ENCODE results near the gene RNF2.
"Not testable (repeated sequence)": the region's sequence is repeated elsewhere in the genome, so short reads cannot be mapped to it uniquely, and the experiment has no call there.

RNF2 gene

DNA sequence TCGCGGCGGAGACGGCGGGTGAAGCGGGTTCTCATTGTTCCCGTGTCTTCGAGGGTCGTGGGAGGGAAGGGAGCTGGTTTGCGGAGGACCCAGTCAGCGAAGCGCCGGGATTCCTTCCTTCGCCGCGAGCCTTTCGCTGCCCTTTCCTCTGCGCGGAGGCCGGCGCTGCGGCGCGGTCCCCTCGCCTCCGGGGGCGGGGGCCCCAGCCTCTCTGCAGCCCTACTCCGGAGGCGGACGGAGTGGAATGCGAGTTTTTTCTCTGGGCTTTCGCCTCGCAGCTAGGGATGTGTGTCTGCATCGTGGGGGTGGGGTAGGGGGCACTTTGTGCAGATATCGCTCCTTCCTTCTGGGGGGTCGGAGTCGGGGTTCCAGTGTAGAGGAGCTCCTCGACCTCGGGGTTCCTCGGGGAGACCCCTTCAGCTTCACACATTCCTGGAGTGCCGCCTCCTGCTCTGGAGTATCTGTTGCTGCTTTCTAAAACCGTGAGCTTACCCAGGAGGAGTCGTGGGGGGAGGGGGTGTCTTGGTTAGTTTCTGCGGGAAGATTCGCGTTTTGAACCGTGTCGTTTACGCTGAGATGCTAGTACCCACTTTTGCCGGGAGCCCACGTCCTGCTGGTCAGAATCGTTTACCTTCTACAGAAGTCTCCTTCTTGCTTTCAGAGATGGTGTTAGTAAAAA, 595 bp downstream of the RNF2 start:
- DNase-seq (ENCODE audit: low read depth, low spot score) = no peak

DNA sequence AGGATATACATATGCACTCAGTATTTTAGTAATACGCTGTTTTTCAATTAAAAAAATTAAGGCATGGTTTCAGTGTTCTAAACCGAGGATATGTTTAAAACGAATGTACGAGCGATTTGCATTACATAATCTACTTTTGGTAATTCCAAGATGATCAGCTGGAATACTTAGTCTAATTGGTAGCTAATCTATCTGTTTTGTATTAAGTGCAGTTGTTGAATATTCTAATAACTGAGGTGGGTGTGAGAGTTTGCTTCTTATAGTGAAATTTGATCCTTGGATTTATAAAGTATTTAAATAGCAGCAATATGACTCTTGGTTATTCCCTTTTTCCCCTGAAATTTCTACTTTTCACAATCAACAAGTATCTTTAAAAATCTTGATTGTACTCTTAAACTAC, 1.3 kb downstream of the RNF2 start:
- DNase-seq (ENCODE audit: low read depth, low spot score) = no peak
- H3K4me3 ChIP-seq (ENCODE audit: low read length) = peak overlapping the region; percentile 84

More for the DNA sequence above, 595 bp downstream of the RNF2 start:
- H3K4me3 ChIP-seq (ENCODE audit: low read length) = peak overlapping the region; percentile 84

DNA sequence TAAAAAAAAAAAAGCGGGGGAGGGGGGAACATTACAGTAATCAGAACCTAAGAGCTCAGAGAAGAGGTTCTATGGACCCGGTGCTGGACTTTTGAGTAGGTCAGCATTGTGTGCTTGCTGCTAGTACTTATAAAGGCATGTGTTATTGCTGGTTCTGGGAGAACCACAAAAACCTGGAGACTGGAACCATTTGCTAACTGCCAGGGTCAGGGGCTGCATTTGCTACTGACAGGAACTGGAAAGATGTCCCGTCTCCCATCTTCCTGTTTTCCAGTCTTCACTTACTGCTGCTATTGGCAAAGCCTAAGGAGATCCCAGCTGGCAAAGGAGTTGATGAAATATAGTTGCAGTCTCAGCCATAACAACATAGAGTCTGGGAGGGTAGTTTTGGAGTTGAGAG, 4.3 kb downstream of the RNF2 start:
- H3K4me3 ChIP-seq (ENCODE audit: low read length) = no peak overlapping the region
- DNase-seq (ENCODE audit: low read depth, low spot score) = no peak

DNA sequence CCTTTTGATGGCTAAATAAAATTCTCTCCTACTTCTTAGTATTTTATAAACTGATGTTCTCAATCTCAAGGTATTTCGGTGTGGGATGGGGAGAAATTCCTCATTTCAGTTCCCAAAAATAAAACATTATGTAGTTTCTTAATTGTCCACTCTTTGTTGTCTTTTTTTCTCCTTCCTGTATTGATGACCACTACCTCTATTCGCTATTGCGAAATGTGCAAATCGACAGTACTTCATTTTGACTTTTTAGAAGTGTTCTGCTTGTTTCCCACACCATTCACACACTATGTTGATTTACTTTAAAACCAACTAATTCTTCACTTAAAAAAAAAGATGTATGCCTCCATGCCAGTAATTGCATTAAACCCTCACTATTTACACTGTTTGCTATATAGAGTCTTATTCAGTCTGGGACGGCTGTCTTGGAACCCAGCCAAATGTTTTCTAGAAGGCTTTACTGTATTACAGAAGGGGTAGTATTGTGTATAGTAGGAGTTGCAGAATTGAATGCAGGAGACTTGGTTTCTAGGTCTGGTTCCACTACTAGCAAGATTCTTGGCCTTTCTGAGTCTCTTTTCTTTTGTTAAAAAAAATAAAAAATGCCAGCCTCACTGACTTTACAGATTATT, 5.6 kb downstream of the RNF2 start:
- no peak overlapping the region for H3K4me3 ChIP-seq (ENCODE audit: low read length)
- DNase-seq (ENCODE audit: low read depth, low spot score) = no peak

DNA sequence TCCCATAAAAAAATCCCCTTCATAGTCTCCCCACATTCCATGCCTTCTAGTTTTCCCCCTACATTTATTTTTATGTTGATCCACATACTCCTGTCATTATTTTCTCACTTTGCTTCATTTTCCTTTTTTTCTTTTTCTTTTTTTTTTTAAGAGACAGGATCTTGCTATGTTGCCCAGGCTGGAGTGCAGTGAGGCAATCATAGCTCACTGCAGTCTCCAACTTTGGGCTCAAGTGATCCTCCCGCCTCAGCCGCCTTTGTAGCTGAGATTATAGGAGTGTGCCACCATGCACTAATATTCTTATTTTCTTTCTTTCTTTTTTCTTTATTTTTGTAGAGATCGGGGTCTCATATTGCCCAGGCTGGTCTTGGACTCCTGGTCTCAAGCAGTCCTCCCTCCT, 7.8 kb downstream of the RNF2 start:
- DNase-seq (ENCODE audit: low read depth, low spot score) = no peak
- no peak overlapping the region for H3K4me3 ChIP-seq (ENCODE audit: low read length)

DNA sequence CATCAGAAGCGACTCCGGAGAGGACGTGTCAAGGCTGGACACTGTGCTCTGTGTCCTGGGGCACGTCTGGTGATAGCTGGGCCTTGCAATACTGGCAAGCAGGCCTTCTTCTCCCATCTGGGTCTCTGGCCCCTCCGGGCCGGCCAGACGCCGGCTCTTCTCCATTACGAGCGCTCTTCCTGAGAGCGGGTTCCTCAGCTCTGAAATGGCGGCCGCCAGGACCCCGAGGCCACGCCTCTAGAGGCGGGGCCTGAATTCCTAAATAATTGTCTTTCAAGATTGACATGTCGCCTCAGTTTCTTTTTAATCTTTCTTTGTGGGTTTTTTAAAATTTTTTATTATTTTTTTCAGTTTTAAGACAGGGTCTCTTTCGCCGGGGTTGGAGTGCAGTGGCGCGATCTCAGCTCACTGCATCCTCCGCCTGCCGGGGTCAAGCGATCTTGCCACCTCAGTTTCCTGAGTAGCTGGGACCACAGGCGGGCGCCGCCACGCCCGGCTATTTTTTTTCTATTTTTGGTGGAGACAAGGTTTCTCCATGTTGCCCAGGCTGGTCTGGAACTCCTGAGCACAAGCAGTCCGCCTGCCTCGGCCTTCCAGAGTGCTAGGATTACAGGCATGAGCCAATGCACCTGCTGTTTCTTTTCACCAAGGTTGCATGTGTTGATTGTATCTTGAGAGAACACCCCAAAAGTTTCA, 9.2 kb downstream of the RNF2 start:
- H3K4me3 ChIP-seq (ENCODE audit: low read length) = no peak overlapping the region
- no peak for DNase-seq (ENCODE audit: low read depth, low spot score)

DNA sequence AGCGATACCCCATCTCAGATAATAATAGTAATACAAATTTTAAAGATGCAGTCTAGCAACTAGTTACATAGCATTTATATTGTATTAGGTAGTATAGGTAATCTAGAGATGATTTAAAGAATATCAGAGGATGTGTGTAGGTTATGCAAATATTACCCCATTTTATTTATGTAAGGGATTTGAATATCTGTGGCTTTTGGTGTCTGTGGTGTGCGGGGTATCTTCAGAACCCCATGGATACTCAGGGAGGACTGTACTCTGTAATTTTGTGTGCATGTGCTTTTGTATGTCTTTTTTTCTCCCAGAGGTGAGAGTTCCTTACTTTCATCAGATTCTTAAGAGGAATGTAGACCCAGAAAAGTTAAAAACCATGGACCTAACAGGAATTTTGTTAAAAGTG, 12.8 kb downstream of the RNF2 start:
- no peak for DNase-seq (ENCODE audit: low read depth, low spot score)
- H3K4me3 ChIP-seq (ENCODE audit: low read length) = no peak overlapping the region

DNA sequence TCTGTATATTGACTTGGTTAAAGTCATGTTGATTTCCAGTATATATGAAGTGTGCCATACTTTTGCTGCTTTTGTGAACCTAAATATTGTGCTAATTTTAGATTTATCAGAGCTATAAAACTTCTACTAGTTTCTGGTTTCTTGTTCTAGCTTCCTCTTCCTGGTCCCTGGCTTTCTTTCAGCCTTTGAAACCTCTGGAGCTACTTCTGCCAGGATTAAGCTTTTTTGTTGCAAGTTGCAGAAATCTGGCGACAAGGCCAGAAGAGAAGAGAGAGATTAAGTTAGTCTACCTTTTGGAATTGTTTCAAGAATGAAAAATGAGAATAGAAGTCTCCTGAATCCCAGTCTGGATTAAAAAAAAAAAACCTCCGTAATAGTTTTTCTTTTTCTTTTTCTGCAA, 13.5 kb downstream of the RNF2 start:
- no peak for DNase-seq (ENCODE audit: low read depth, low spot score)
- no peak overlapping the region for H3K4me3 ChIP-seq (ENCODE audit: low read length)

DNA sequence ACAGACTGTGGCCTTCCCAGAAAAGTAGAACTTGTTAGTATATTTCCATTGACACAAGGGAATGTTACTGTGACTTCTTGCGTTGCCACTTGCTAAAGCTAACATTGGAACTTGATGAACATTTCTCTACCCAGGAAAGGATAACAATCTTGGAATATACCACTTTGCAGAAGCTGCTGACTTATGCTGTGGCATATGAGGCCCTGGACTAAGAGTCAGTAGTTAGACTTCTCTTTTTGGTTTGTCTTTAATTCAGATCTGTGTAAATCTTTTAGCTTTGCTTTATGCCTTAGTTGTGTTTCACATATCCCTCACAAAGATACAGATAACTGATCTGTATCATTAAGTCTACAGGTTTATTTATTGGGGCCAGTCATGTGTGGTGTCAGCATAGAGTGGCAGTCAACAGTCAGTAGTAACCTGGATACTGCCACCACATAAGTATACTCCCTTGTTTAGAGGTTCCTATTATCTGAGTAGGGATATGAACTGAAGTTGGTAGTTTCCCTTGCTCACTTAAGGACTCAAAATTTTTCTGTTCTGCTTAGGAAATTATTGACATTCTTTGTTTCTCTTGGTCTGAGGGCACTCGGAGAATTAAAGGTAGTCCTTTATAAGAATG, 14.7 kb downstream of the RNF2 start:
- no peak for DNase-seq (ENCODE audit: low read depth, low spot score)
- no peak overlapping the region for H3K4me3 ChIP-seq (ENCODE audit: low read length)

DNA sequence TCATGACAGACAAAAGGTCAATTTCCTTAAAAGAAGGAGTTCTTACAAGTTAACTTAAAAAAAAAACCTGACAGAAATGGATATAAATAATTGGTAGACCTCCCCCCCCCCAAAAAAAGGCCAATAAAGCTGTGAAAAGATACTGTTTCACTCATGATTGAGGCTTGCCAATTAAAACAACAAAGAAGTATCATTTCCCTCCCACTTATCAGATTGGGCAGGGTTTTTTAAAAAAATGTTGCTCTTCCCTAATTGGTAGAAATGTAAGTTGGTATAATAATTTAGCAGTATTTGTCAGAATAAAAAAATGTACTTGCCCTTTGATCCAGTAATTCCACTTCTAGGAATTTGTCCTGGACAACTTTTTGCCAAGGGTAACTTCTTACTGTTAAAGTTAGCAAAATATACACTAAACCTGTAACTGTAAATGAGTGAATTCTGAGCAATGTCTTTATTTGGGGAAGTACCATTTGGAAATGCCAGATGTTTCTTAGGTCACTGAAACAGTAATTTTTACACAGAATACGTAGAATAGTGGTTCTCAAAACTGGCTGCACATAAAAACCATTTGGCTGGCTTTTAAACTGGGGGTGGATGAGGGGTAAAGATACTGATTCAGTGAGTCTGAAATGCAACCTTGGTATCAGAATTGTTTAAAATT, 17.5 kb downstream of the RNF2 start:
- no peak overlapping the region for H3K4me3 ChIP-seq (ENCODE audit: low read length)
- DNase-seq (ENCODE audit: low read depth, low spot score) = no peak

DNA sequence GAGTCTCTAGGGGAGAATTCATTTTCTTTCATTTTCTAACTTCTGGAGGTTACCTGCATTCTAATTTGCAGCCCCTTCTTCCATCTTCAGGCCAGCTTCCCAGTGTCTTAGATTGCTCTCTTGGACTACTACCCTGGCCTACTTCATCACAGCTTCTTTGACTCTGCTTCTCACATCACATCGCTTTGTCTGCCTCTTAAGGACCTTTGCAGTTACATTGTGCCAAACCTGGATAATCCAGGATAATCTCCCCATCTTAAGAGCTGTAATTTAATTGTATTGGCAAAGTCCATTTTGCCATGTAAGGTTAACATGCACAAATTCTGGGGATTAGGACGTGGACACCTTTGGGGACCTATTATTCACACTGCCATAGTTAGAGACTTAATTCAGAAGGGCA, 18.4 kb downstream of the RNF2 start:
- no peak overlapping the region for H3K4me3 ChIP-seq (ENCODE audit: low read length)
- no peak for DNase-seq (ENCODE audit: low read depth, low spot score)

DNA sequence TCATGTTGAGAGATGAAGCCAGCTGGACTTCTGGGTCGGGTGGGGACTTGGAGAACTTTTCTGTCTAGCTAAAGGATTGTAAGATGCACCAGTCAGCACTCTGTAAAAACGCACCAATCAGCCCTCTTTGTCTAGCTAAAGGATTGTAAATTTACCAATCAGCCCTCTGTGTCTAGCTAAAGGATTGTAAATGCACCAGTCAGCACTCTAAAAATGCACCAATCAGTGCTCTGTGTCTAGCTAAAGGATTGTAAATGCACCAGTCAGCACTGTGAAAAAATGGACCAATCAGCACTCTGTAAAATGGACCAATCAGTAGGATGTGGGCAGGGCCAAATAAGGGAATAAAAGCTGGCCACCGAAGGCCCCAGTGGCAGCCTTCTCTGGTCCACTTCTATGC, 19.6 kb downstream of the RNF2 start:
- not testable (repeated sequence) for H3K4me3 ChIP-seq (ENCODE audit: low read length); DNase-seq (ENCODE audit: low read depth, low spot score)

DNA sequence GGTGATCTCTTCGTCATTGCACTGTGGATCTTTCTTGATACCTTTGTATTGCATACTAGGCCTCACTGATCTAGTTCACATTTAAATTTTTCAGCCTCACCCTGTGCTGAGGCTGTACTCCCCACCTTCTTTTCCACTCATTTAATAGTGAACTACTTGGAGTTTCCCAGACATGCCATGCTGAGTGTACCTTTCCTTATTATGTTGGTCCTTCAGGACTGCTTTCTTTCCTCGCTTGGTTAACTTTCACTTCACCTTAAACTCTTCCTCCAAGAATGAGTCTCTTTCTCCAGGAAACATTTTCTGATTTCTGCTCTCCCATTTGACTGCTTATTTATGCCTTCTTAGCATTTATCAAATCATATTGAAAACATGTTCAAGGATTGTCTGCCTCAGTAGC, 20.8 kb downstream of the RNF2 start:
- H3K4me3 ChIP-seq (ENCODE audit: low read length) = no peak overlapping the region
- DNase-seq (ENCODE audit: low read depth, low spot score) = no peak

DNA sequence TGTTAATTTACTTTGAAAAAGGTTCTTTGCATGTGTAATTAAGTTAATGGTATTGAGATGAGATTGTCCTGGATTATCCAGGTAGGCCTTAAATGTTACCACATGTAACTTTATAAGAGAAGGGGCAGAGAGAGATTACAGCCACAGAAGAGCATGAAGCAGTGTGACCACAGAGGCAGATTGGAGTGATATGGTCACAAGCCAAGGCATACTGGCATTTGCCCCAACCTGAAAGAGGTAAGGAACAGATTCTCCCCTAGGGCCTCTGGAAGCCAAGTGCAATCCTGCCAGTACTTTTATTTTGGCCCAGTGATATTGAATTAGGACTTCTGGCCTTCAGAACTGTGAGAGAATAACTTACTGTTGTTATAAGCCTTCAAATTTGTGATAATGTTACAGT, 23.0 kb downstream of the RNF2 start:
- no peak overlapping the region for H3K4me3 ChIP-seq (ENCODE audit: low read length)
- no peak for DNase-seq (ENCODE audit: low read depth, low spot score)

DNA sequence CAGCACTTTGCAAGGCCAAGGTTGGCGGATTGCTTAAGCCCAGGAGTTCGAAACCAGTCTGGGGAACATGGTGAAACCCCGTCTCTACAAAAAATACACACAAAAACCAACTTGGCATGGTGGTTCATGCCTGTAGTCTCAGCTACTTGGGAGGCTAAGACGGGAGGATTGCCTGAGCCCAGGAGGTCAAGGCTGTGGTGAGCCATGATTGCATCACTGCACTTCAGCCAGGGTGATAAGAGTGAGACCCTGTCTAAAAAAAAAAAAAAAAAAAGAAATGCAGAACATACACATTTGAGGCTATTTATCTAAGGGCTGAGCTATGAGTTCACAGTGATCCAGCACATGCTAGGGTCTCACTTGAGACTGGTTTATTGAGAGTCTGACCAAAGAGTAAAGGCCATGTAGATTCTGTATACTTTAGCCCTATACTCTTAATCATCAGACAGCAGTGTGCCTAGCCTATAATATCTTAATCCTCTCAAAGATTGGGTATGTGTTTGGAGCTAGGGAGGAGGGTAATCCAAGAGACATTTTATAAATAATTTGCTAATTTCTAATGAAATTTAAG, 23.9 kb downstream of the RNF2 start:
- no peak overlapping the region for H3K4me3 ChIP-seq (ENCODE audit: low read length)
- DNase-seq (ENCODE audit: low read depth, low spot score) = no peak

DNA sequence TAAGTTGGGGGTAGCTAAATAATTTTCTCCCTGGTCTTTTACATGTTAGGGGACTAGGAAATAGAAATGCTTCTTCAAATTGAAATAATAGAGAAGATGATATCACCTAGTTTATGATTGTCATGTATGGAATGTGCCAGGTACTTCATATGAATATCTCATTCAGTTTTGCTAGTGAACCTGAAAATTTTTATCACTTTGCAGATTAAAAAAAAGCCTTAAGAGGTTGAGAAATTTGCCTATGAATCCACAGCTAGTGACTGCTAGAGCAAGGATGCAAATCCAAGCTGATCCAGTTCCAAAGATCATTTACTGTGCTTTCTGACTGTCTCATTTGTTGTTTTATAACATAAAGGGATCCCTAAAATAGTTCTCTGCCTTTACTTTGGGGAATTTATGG, 24.7 kb downstream of the RNF2 start:
- H3K4me3 ChIP-seq (ENCODE audit: low read length) = no peak overlapping the region
- no peak for DNase-seq (ENCODE audit: low read depth, low spot score)

DNA sequence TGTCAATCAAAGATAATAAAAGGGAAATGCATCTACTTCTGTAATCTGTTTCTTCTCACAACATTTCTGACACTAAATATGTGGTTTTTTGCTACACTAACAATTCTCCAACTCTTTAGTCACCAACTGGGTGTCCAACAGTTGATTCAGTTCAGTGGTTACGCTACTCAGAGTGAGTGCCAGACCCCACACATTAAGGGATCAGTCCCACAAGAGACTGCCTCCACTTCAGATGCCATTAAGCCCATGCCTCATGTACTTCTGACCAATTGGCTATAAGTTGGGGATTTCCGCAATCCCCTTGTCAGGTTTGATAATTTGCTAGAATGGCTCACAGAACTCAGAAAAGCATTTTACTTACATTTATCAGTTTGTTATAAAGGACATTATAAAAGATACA, 28.4 kb downstream of the RNF2 start:
- H3K4me3 ChIP-seq (ENCODE audit: low read length) = no peak overlapping the region
- no peak for DNase-seq (ENCODE audit: low read depth, low spot score)

DNA sequence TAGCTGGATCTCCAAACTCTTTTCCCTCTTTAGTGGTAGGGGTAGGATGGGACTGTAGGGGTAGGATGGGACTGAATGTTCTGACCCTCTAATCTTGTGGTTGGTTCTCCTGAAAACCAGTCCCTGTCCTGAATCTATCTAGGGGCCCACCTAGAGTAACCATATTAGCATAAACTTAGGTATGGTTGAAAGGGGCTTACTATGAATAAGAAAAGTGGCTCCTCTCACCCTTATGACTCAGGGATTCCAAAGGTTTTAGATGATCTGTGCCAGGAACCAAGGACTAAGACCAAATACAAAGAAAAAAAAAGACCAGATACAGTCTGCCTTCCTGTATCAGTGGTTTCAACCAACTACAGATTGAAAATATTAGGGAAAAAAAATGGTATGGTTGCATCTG, 28.9 kb downstream of the RNF2 start:
- H3K4me3 ChIP-seq (ENCODE audit: low read length) = no peak overlapping the region
- DNase-seq (ENCODE audit: low read depth, low spot score) = no peak

DNA sequence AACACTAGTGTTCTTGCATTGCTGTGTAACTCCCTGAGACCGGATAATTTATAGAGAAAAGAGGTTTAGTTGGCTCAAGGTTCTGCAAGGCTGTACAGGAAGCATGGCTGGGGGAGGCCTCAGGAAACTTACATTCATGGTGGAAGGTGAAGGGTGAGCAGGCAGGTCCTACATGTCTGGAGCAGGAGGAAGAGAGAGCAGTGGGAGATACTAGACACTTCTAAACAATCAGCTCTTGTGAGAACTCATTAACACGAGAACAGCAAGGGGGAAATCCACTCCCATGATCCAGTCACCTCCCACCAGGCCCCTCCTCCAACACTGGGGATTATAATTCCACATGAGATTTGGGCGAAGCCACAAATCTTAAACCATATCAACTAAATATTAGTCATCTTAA, 30.1 kb downstream of the RNF2 start:
- no peak for DNase-seq (ENCODE audit: low read depth, low spot score)
- no peak overlapping the region for H3K4me3 ChIP-seq (ENCODE audit: low read length)

Data from Jurkat, Clone E6-1 (cell line).